Gastrocnemius medialis (tissue), 4 donors: ENCODE data around the gene CAPN5. TPM values are rescaled to one million over a fixed set of nuclear protein-coding genes. Genes with fewer than 3 reads are reported as not detected.

Source experiments
- ATAC-seq, 2 donors: fragments of 150-250 bp; one replicate each; pipeline ENCODE4 v1.9.1; 2016
- DNase-seq, 2 donors: peaks; one replicate each; pipeline ENCODE4 v3.0.0-alpha.2; 2019
- H3K27ac ChIP-seq, 4 donors: fragments of 200-600 bp; sonication (generic); 1 replicate in 1 of 4; 2 replicates in 3 of 4; pipeline ENCODE4 v1.5.1; 2016 to 2018; ENCODE audit warnings: mild to moderate bottlenecking in 2 of 4, moderate library complexity in 1 of 4
- H3K27me3 ChIP-seq, 3 donors: fragments of 200-600 bp; sonication (generic) in 2 of 3; 1 replicate in 1 of 3; 2 replicates in 2 of 3; pipeline versions ENCODE4 v1.5.1 to v1.6.0; 2016 to 2019; ENCODE audit warnings: mild to moderate bottlenecking in 1 of 3, moderate library complexity in 1 of 3
- H3K36me3 ChIP-seq, 2 donors: fragments of 200-600 bp; sonication (generic) in 1 of 2; one replicate each; pipeline ENCODE4 v1.5.1; 2017 to 2018
- H3K4me1 ChIP-seq, 2 donors: fragments of 200-600 bp; sonication (generic) in 1 of 2; one replicate each; pipeline ENCODE4 v1.5.1; 2016 to 2017; ENCODE audit warnings: mild to moderate bottlenecking in 2 of 2
- H3K4me3 ChIP-seq, 4 donors: fragments of 200-600 bp; sonication (generic) in 3 of 4; 1 replicate in 1 of 4; 2 replicates in 3 of 4; pipeline ENCODE4 v1.5.1; 2016 to 2019; ENCODE audit warnings: mild to moderate bottlenecking in 2 of 4
- H3K9me3 ChIP-seq, 3 donors: fragments of 200-600 bp; sonication (generic) in 2 of 3; 1 replicate in 1 of 3; 2 replicates in 2 of 3; pipeline ENCODE4 v1.5.1; 2016 to 2019
- POLR2A ChIP-seq, 2 donors: fragments of 450-650 bp; IDR thresholded peaks; one replicate each; pipeline ENCODE4 v1.6.1; 2017; ENCODE audit warnings: antibody characterized with exemption in 2 of 2, mild to moderate bottlenecking in 2 of 2, moderate library complexity in 2 of 2
- in situ Hi-C, 4 donors: fragments of 200-750 bp; cut with MboI; loops; one replicate each; pipeline versions ENCODE4 v1.15.0 to v1.8.0; 2017; ENCODE audit warnings: low sequenced_read_pairs in 4 of 4
- intact Hi-C: fragments of 100-400 bp; cut with DNase I; formaldehyde crosslinking; loops from one replicate; pipeline ENCODE4 v1.15.1; 2023; ENCODE audit warnings: low total_unique reads
- total RNA-seq, 4 donors: library from RNA; depleted of rRNA; stranded (reverse); fragments of >200 nt; gene quantifications; one replicate each; pipeline versions ENCODE4 v1.1.0 to v1.2.3, GENCODE V29; 2016
- TF ChIP-seq, protein P1 (sequence below), 5 experiments: fragments of 450-650 bp in 3 of 5; fragments of 200-600 bp in 2 of 5; sonication (generic) in 2 of 5; IDR thresholded peaks in 4 of 5; conservative IDR thresholded peaks in 1 of 5; 1 replicate in 4 of 5; 2 replicates in 1 of 5; pipeline ENCODE4 v1.5.1; 2016 to 2019; ENCODE audit warnings: antibody characterized with exemption in 5 of 5, mild to moderate bottlenecking in 3 of 5, moderate library complexity in 3 of 5

The CAPN5 gene
- total RNA-seq, 4 donors from 2014 or later: 0.58 to 12.4 (median 1.5) TPM

DNA sequence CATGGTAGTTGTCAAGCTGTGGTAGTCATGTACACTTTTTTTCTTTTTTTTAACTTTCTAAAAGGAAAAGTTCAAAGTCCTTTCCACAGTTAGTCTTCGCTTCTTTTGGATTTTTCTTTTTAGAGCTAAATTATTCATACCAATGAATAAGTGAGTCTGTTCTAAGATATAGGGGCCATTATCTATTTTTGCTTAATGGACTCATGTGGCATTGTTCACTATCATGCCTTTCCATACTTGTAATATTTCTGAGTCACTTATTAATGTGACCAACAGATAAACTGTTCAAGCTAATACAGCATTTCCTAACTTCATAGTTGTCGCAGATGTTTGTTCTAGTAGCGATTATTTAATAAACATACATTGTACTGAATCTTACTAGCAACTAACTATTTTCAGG is 40.5 kb upstream of the CAPN5 start:
- intact Hi-C loops: no loop called here
- DNase-seq (no peak), ATAC-seq (no peak)
- H3K4me1 ChIP-seq: peaks cover 0 to 4% of the 10 kb centered on the region in 2 donors
- H3K27me3 ChIP-seq: peaks cover 0 to 6% (median 5%) of the 10 kb centered on the region in 3 donors
- H3K36me3 ChIP-seq: no peaks in the 10 kb centered on the region
- H3K4me3 ChIP-seq: no peak overlapping the region
- no peaks in the 10 kb centered on the region for H3K9me3 ChIP-seq
- in situ Hi-C loops: no loop called here
- TF ChIP-seq, protein P1, sequence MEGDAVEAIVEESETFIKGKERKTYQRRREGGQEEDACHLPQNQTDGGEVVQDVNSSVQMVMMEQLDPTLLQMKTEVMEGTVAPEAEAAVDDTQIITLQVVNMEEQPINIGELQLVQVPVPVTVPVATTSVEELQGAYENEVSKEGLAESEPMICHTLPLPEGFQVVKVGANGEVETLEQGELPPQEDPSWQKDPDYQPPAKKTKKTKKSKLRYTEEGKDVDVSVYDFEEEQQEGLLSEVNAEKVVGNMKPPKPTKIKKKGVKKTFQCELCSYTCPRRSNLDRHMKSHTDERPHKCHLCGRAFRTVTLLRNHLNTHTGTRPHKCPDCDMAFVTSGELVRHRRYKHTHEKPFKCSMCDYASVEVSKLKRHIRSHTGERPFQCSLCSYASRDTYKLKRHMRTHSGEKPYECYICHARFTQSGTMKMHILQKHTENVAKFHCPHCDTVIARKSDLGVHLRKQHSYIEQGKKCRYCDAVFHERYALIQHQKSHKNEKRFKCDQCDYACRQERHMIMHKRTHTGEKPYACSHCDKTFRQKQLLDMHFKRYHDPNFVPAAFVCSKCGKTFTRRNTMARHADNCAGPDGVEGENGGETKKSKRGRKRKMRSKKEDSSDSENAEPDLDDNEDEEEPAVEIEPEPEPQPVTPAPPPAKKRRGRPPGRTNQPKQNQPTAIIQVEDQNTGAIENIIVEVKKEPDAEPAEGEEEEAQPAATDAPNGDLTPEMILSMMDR (IDR thresholded peaks at IDR 0.05 in 4 of 5, conservative IDR thresholded peaks at IDR 0.05 in 1 of 5): no peak
- TF ChIP-seq POLR2A (IDR thresholded peaks at IDR 0.05): no peak
- H3K27ac ChIP-seq: no peak overlapping the region

- Histone ChIP-seq H3K4me1 (peaks cover 0 to 4% of the 10 kb centered on the region in 2 donors), H3K36me3 (no peaks in the 10 kb centered on the region), H3K4me3 (no peak overlapping the region), H3K9me3 (no peaks in the 10 kb centered on the region), H3K27me3 (peaks cover 0 to 6% (median 5%) of the 10 kb centered on the region in 3 donors), H3K27ac (no peak overlapping the region)
- in situ Hi-C loops: no loop called here
- ATAC-seq: peak; percentile 68 to 96
- intact Hi-C loops: no loop called here
- no peak for DNase-seq
- TF ChIP-seq POLR2A (IDR thresholded peaks at IDR 0.05): no peak
- TF ChIP-seq, protein P1 (IDR thresholded peaks at IDR 0.05 in 4 of 5, conservative IDR thresholded peaks at IDR 0.05 in 1 of 5): no peak
These were observed 40.0 kb upstream of the CAPN5 start for GRCh38 chr11:77026743-77027142.

GRCh38 chr11:77027275-77027674 is 39.5 kb upstream of the CAPN5 start:
- TF ChIP-seq, protein P1 (IDR thresholded peaks at IDR 0.05 in 4 of 5, conservative IDR thresholded peaks at IDR 0.05 in 1 of 5): no peak
- TF ChIP-seq POLR2A (IDR thresholded peaks at IDR 0.05): no peak
- H3K27ac ChIP-seq: no peak overlapping the region

DNA sequence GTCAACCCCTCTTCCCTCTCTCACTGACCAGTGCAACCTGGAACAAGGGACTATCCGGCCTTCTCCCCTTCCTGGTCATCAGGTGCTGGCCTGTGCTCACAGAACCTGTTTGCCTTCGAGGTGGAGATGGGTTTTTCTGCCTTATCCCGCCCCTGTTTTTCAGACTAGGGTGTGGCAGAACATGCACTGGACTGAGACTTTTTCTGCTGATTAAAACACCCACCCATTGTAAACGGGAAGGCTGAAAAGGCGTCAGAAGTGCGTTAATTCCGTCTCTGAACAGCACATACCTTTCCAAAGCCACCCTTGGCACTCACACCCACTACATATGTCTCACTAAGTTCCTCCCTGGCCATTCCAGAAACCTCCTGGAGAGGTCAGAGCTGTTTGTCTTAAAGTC is 36.9 kb upstream of the CAPN5 start:
- Histone ChIP-seq H3K27me3 (peaks cover 0 to 6% (median 5%) of the 10 kb centered on the region in 3 donors), H3K4me3 (no peak overlapping the region), H3K4me1 (peaks cover 0 to 4% of the 10 kb centered on the region in 2 donors), H3K9me3 (no peaks in the 10 kb centered on the region), H3K27ac (no peak overlapping the region), H3K36me3 (no peaks in the 10 kb centered on the region)
- DNase-seq (no peak), ATAC-seq (no peak)
- in situ Hi-C loops: no loop called here
- TF ChIP-seq POLR2A (IDR thresholded peaks at IDR 0.05): no peak
- TF ChIP-seq, protein P1 (IDR thresholded peaks at IDR 0.05 in 4 of 5, conservative IDR thresholded peaks at IDR 0.05 in 1 of 5): no peak
- intact Hi-C loops: no loop called here

More at GRCh38 chr11:77027275-77027674, 39.5 kb upstream of the CAPN5 start:
- peaks cover 0 to 4% of the 10 kb centered on the region in 2 donors for H3K4me1 ChIP-seq
- peaks cover 0 to 6% (median 5%) of the 10 kb centered on the region in 3 donors for H3K27me3 ChIP-seq
- intact Hi-C loops: no loop called here
- DNase-seq (no peak), ATAC-seq (no peak)
- H3K36me3 ChIP-seq: no peaks in the 10 kb centered on the region
- no peak overlapping the region for H3K4me3 ChIP-seq
- in situ Hi-C loops: no loop called here
- no peaks in the 10 kb centered on the region for H3K9me3 ChIP-seq
